22Rv1 (cell line): ENCODE data around the gene TAL2.

Source experiments
- ZFX ChIP-seq: fragments of 450-650 bp; IDR thresholded peaks from 2 replicates; pipeline ENCODE4 v1.6.1; 2017; ENCODE audit warnings: antibody characterized with exemption, borderline replicate concordance
- TF ChIP-seq, protein P1 (sequence below): fragments of 450-650 bp; IDR thresholded peaks from 2 replicates; pipeline ENCODE4 v1.5.1; 2017; ENCODE audit warnings: mild to moderate bottlenecking

DNA sequence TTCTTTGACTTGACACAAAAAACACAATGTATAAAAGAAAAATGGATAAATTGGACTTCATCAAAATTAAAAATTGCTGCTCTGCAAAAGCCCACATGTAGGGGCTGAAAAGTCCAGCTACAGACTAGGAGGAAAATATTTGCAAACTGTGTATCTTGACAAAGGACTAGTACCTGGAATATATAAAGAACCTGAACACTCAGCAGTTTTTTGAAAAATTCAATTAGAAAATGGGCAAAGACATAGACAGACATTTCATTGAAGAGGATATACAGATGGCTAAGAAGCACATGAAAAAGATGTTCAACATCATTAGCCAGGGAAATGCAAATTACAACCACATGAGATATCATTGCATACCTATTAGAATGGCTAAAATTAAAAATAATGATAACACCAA lies 18.5 kb upstream of the TAL2 start:
- TF ChIP-seq, protein P1, sequence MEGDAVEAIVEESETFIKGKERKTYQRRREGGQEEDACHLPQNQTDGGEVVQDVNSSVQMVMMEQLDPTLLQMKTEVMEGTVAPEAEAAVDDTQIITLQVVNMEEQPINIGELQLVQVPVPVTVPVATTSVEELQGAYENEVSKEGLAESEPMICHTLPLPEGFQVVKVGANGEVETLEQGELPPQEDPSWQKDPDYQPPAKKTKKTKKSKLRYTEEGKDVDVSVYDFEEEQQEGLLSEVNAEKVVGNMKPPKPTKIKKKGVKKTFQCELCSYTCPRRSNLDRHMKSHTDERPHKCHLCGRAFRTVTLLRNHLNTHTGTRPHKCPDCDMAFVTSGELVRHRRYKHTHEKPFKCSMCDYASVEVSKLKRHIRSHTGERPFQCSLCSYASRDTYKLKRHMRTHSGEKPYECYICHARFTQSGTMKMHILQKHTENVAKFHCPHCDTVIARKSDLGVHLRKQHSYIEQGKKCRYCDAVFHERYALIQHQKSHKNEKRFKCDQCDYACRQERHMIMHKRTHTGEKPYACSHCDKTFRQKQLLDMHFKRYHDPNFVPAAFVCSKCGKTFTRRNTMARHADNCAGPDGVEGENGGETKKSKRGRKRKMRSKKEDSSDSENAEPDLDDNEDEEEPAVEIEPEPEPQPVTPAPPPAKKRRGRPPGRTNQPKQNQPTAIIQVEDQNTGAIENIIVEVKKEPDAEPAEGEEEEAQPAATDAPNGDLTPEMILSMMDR: no peak
- TF ChIP-seq ZFX: no peak
